IPS DF 6.9 (cell line): Measurements from ENCODE around the gene NXN.

Source experiments
- DNase-seq: peaks from one replicate; pipeline ENCODE4 v3.0.0-alpha.2; 2013; ENCODE audit warnings: low read depth, low spot score
- H3K27ac ChIP-seq: one replicate; pipeline ENCODE4 v1.5.1; 2013; ENCODE audit warnings: low read length, control low read depth
- H3K27me3 ChIP-seq: 2 replicates; pipeline ENCODE4 v1.6.1; 2013; ENCODE audit warnings: mild to moderate bottlenecking, low read length; ENCODE audit not compliant: control insufficient read depth, insufficient read depth
- H3K36me3 ChIP-seq: 2 replicates; pipeline ENCODE4 v1.6.1; 2013; ENCODE audit warnings: low read length; ENCODE audit not compliant: control insufficient read depth, insufficient read depth
- H3K4me1 ChIP-seq: 2 replicates; pipeline ENCODE4 v1.6.1; 2013; ENCODE audit warnings: low read length; ENCODE audit not compliant: control insufficient read depth, insufficient read depth
- H3K4me3 ChIP-seq: 2 replicates; pipeline ENCODE4 v1.5.1; 2013; ENCODE audit warnings: mild to moderate bottlenecking, low read length
- H3K9me3 ChIP-seq: 2 replicates; pipeline ENCODE4 v1.6.1; 2013; ENCODE audit warnings: low read length, inconsistent platforms; ENCODE audit not compliant: control insufficient read depth, insufficient read depth
- WGBS: extraction: QIAGEN DNeasy Blood & Tissue Kit; methylation state at CpG from one replicate; pipeline ENCODE4 v1.1.7; 2013; ENCODE audit warnings: mixed read lengths, missing lambda C conversion rate; ENCODE audit not compliant: insufficient read length, insufficient coverage; 5-methylcytosine and 5-hydroxymethylcytosine counted together

The NXN gene

GRCh38 chr17:901964-902363 is 77.6 kb downstream of the NXN start:
- Histone ChIP-seq H3K9me3 (no peaks in the 10 kb centered on the region), H3K27ac (no peak overlapping the region), H3K36me3 (no peaks in the 10 kb centered on the region), H3K4me1 (peaks cover 3% of the 10 kb centered on the region; the same call in 1 of the 2 replicates), H3K4me3 (no peak overlapping the region), H3K27me3 (no peaks in the 10 kb centered on the region)
- no peak for DNase-seq
- no CpG with 5 or more reads among the region's 21 CpGs for WGBS

- Histone ChIP-seq H3K36me3 (no peaks in the 10 kb centered on the region), H3K4me1 (peaks cover 3% of the 10 kb centered on the region; the same call in 1 of the 2 replicates), H3K27me3 (no peaks in the 10 kb centered on the region), H3K27ac (no peak overlapping the region), H3K9me3 (no peaks in the 10 kb centered on the region), H3K4me3 (no peak overlapping the region)
- WGBS = no CpG with 5 or more reads among the region's 18 CpGs
- DNase-seq = no peak
Observed at GRCh38 chr17:901191-901950, 78.2 kb downstream of the NXN start.

- DNase-seq = no peak
- no CpG with 5 or more reads among the region's 5 CpGs for WGBS
- Histone ChIP-seq H3K36me3 (no peaks in the 10 kb centered on the region), H3K27ac (no peak overlapping the region), H3K27me3 (no peaks in the 10 kb centered on the region), H3K9me3 (no peaks in the 10 kb centered on the region), H3K4me1 (peaks cover 3% of the 10 kb centered on the region; the same call in 1 of the 2 replicates), H3K4me3 (no peak overlapping the region)
Observed at GRCh38 chr17:900336-900934, 79.1 kb downstream of the NXN start.

- no peaks in the 10 kb centered on the region for H3K36me3 ChIP-seq
- no CpG with 5 or more reads among the region's 10 CpGs for WGBS
- H3K27me3 ChIP-seq = no peaks in the 10 kb centered on the region
- no peaks in the 10 kb centered on the region for H3K9me3 ChIP-seq
- no peak for DNase-seq
- no peak overlapping the region for H3K4me3 ChIP-seq
- H3K27ac ChIP-seq = no peak overlapping the region
- H3K4me1 ChIP-seq = peaks cover 3% of the 10 kb centered on the region; the same call in 1 of the 2 replicates
Observed at GRCh38 chr17:897970-898619, 81.5 kb downstream of the NXN start.

GRCh38 chr17:896953-897661 is 82.5 kb downstream of the NXN start:
- Histone ChIP-seq H3K4me3 (no peak overlapping the region), H3K27ac (no peak overlapping the region), H3K27me3 (no peaks in the 10 kb centered on the region), H3K36me3 (no peaks in the 10 kb centered on the region), H3K4me1 (peaks cover 3% of the 10 kb centered on the region; the same call in 1 of the 2 replicates), H3K9me3 (no peaks in the 10 kb centered on the region)
- no peak for DNase-seq
- no CpG with 5 or more reads among the region's 29 CpGs for WGBS

- peaks cover 2% of the 10 kb centered on the region; the same call in 1 of the 2 replicates for H3K4me1 ChIP-seq
- no peaks in the 10 kb centered on the region for H3K36me3 ChIP-seq
- no CpG with 5 or more reads among the region's 14 CpGs for WGBS
- H3K4me3 ChIP-seq = no peak overlapping the region
- DNase-seq = no peak
- no peaks in the 10 kb centered on the region for H3K9me3 ChIP-seq
- H3K27me3 ChIP-seq = no peaks in the 10 kb centered on the region
- H3K27ac ChIP-seq = no peak overlapping the region
Observed at GRCh38 chr17:896454-896853, 83.1 kb downstream of the NXN start.

- H3K36me3 ChIP-seq = no peaks in the 10 kb centered on the region
- no peaks in the 10 kb centered on the region for H3K27me3 ChIP-seq
- DNase-seq = no peak
- no CpG with 5 or more reads among the region's 8 CpGs for WGBS
- H3K4me3 ChIP-seq = no peak overlapping the region
- H3K27ac ChIP-seq = no peak overlapping the region
- H3K9me3 ChIP-seq = no peaks in the 10 kb centered on the region
- H3K4me1 ChIP-seq = peaks cover 4% of the 10 kb centered on the region
Observed at GRCh38 chr17:892958-893357, 86.6 kb downstream of the NXN start.

- Histone ChIP-seq H3K36me3 (no peaks in the 10 kb centered on the region), H3K4me1 (peaks cover 4% of the 10 kb centered on the region), H3K9me3 (no peaks in the 10 kb centered on the region), H3K4me3 (no peak overlapping the region), H3K27me3 (no peaks in the 10 kb centered on the region), H3K27ac (no peak overlapping the region)
- no CpG with 5 or more reads among the region's 12 CpGs for WGBS
- DNase-seq = no peak
Observed at GRCh38 chr17:888998-889441, 90.6 kb downstream of the NXN start.

- DNase-seq = no peak
- H3K36me3 ChIP-seq = no peaks in the 10 kb centered on the region
- peaks cover 8% of the 10 kb centered on the region for H3K4me1 ChIP-seq
- H3K4me3 ChIP-seq = no peak overlapping the region
- no peak overlapping the region for H3K27ac ChIP-seq
- no CpG with 5 or more reads among the region's 21 CpGs for WGBS
- H3K9me3 ChIP-seq = no peaks in the 10 kb centered on the region
- no peaks in the 10 kb centered on the region for H3K27me3 ChIP-seq
Observed at GRCh38 chr17:887551-888209, 91.9 kb downstream of the NXN start.
